Mesendoderm (in vitro differentiated cells): ENCODE measurements around the gene TAS2R40.

Source experiments
- DNase-seq: peaks from one replicate; pipeline ENCODE4 v3.0.0; 2013
- H2AK5ac ChIP-seq: 2 replicates; pipeline ENCODE4 v1.6.1; 2013; ENCODE audit warnings: low read length, inconsistent platforms
- H2BK120ac ChIP-seq: 2 replicates; pipeline ENCODE4 v1.6.1; 2013; ENCODE audit warnings: low read depth, mild to moderate bottlenecking, low read length, moderate library complexity, mixed read lengths
- H2BK15ac ChIP-seq: replicated peaks from 2 replicates; pipeline ENCODE4 v1.6.1; 2013; ENCODE audit warnings: low read depth, mild to moderate bottlenecking, moderate library complexity
- H2BK5ac ChIP-seq: 2 replicates; pipeline ENCODE4 v1.6.1; 2013; ENCODE audit warnings: low read length, inconsistent platforms
- H3K18ac ChIP-seq: 2 replicates; pipeline ENCODE4 v1.6.1; 2013; ENCODE audit warnings: mild to moderate bottlenecking, low read length, mixed read lengths
- H3K23ac ChIP-seq: one replicate; pipeline ENCODE4 v1.6.1; 2013; ENCODE audit warnings: low read length
- H3K27ac ChIP-seq: 2 replicates; pipeline ENCODE4 v1.5.1; 2013; ENCODE audit warnings: low read depth, mild to moderate bottlenecking, inconsistent platforms, low read length, moderate library complexity
- H3K27me3 ChIP-seq: 2 replicates; pipeline ENCODE4 v1.6.1; 2013; ENCODE audit warnings: low read length, control low read depth, mild to moderate bottlenecking, inconsistent platforms; ENCODE audit not compliant: insufficient read depth, poor library complexity
- H3K36me3 ChIP-seq: 2 replicates; pipeline ENCODE4 v1.6.1; 2013; ENCODE audit warnings: low read length, inconsistent platforms; ENCODE audit not compliant: control insufficient read depth, insufficient read depth
- H3K4ac ChIP-seq: one replicate; pipeline ENCODE4 v1.6.1; 2013; ENCODE audit warnings: low read depth, mild to moderate bottlenecking, low read length, moderate library complexity
- H3K4me1 ChIP-seq: 2 replicates; pipeline ENCODE4 v1.6.1; 2013; ENCODE audit warnings: low read depth, low read length, inconsistent platforms; ENCODE audit not compliant: control insufficient read depth
- H3K4me2 ChIP-seq: 2 replicates; pipeline ENCODE4 v1.6.1; 2013; ENCODE audit warnings: low read length
- H3K4me3 ChIP-seq: 2 replicates; pipeline ENCODE4 v1.5.1; 2013; ENCODE audit warnings: mild to moderate bottlenecking, low read length
- H3K56ac ChIP-seq: one replicate; pipeline ENCODE4 v1.6.1; 2013; ENCODE audit warnings: low read length
- H3K79me1 ChIP-seq: 2 replicates; pipeline ENCODE4 v1.6.1; 2013; ENCODE audit warnings: low read length, inconsistent platforms
- H3K79me2 ChIP-seq: 2 replicates; pipeline ENCODE4 v1.6.1; 2013; ENCODE audit warnings: mild to moderate bottlenecking, low read length; ENCODE audit not compliant: control insufficient read depth, insufficient read depth
- H3K9ac ChIP-seq: 2 replicates; pipeline ENCODE4 v1.6.1; 2013; ENCODE audit warnings: low read length, inconsistent platforms
- H4K5ac ChIP-seq: one replicate; pipeline ENCODE4 v1.6.1; 2013; ENCODE audit warnings: low read length
- H4K8ac ChIP-seq: one replicate; pipeline ENCODE4 v1.6.1; 2013; ENCODE audit warnings: low read depth, mild to moderate bottlenecking, control low read depth, low read length, moderate library complexity
- WGBS: extraction: QIAGEN DNeasy Blood & Tissue Kit; methylation state at CpG from one replicate; pipeline ENCODE4 v1.1.7; 2013; ENCODE audit warnings: low lambda C conversion rate, missing lambda C conversion rate; ENCODE audit not compliant: insufficient coverage; ENCODE audit errors: extremely low coverage; 5-methylcytosine and 5-hydroxymethylcytosine counted together

TAS2R40 gene

GRCh38 chr7:143183024-143183423, 38.8 kb upstream of the TAS2R40 start, which contains the start of gene TAS2R39:
Gene TAS2R39, plus strand, starts transcription at chr7:143183419. Its CDS starts 0 bp downstream, at chr7:143183419.
- Histone ChIP-seq H3K4me1 (no peaks in the 10 kb centered on the region), H3K4me3 (no peak within 1 kb of the TSS), H3K27ac (no peak within 1 kb of the TSS), H3K56ac (no peak within 1 kb of the TSS), H2BK15ac (no peak within 1 kb of the TSS), H3K36me3 (no peaks in the 10 kb centered on the region), H2AK5ac (no peak within 1 kb of the TSS), H4K5ac (no peak within 1 kb of the TSS), H3K9ac (no peak within 1 kb of the TSS), H4K8ac (no peak within 1 kb of the TSS), H3K27me3 (no peaks in the 10 kb centered on the region), H2BK120ac (no peak within 1 kb of the TSS), H3K79me1 (no peaks in the 10 kb centered on the region), H3K4ac (no peak within 1 kb of the TSS), H2BK5ac (no peak within 1 kb of the TSS), H3K4me2 (no peak within 1 kb of the TSS), H3K23ac (no peak within 1 kb of the TSS), H3K79me2 (no peaks in the 10 kb centered on the region), H3K18ac (no peak within 1 kb of the TSS)
- WGBS = no CpG with 5 or more reads among the region's 3 CpGs
- DNase-seq = no peak

GRCh38 chr7:143185551-143185950, 36.3 kb upstream of the TAS2R40 start:
- Histone ChIP-seq H3K79me2 (no peaks in the 10 kb centered on the region), H2AK5ac (no peak overlapping the region), H3K27ac (no peak overlapping the region), H3K4me3 (no peak overlapping the region), H3K4me1 (peaks cover 4% of the 10 kb centered on the region), H4K8ac (no peak overlapping the region), H3K27me3 (no peaks in the 10 kb centered on the region), H3K36me3 (no peaks in the 10 kb centered on the region), H2BK5ac (no peak overlapping the region), H3K4ac (no peak overlapping the region), H3K9ac (no peak overlapping the region), H4K5ac (no peak overlapping the region), H3K79me1 (no peaks in the 10 kb centered on the region), H3K18ac (no peak overlapping the region), H3K23ac (no peak overlapping the region), H3K4me2 (no peak overlapping the region), H3K56ac (no peak overlapping the region), H2BK120ac (no peak overlapping the region), H2BK15ac (no peak overlapping the region)
- no peak for DNase-seq
- WGBS = no CpG with 5 or more reads among the region's 1 CpG

- H2BK15ac ChIP-seq = no peak overlapping the region
- no CpG with 5 or more reads among the region's 6 CpGs for WGBS
- no peak overlapping the region for H3K18ac ChIP-seq
- H3K79me1 ChIP-seq = no peaks in the 10 kb centered on the region
- H3K4ac ChIP-seq = no peak overlapping the region
- H3K4me3 ChIP-seq = no peak overlapping the region
- H3K27ac ChIP-seq = no peak overlapping the region
- H2BK120ac ChIP-seq = no peak overlapping the region
- no peak overlapping the region for H4K8ac ChIP-seq
- no peak for DNase-seq
- no peaks in the 10 kb centered on the region for H3K27me3 ChIP-seq
- H3K36me3 ChIP-seq = no peaks in the 10 kb centered on the region
- H3K4me2 ChIP-seq = no peak overlapping the region
- no peak overlapping the region for H3K9ac ChIP-seq
- H3K4me1 ChIP-seq = peaks cover 4% of the 10 kb centered on the region
- no peak overlapping the region for H4K5ac ChIP-seq
- H3K56ac ChIP-seq = no peak overlapping the region
- no peak overlapping the region for H3K23ac ChIP-seq
- H2BK5ac ChIP-seq = no peak overlapping the region
- H2AK5ac ChIP-seq = no peak overlapping the region
- no peaks in the 10 kb centered on the region for H3K79me2 ChIP-seq
These were observed 32.8 kb upstream of the TAS2R40 start for GRCh38 chr7:143188994-143189393.

GRCh38 chr7:143193880-143194279, 28.0 kb upstream of the TAS2R40 start:
- H3K23ac ChIP-seq = no peak overlapping the region
- H3K4me1 ChIP-seq = peaks cover 4% of the 10 kb centered on the region
- no peak overlapping the region for H3K27ac ChIP-seq
- H2AK5ac ChIP-seq = no peak overlapping the region
- H3K4me3 ChIP-seq = no peak overlapping the region
- no peak for DNase-seq
- H4K5ac ChIP-seq = no peak overlapping the region
- H3K27me3 ChIP-seq = no peaks in the 10 kb centered on the region
- H3K18ac ChIP-seq = no peak overlapping the region
- no peak overlapping the region for H2BK15ac ChIP-seq
- H3K56ac ChIP-seq = no peak overlapping the region
- no peak overlapping the region for H2BK120ac ChIP-seq
- no peak overlapping the region for H3K4me2 ChIP-seq
- no peak overlapping the region for H4K8ac ChIP-seq
- WGBS = no CpG with 5 or more reads among the region's 2 CpGs
- no peak overlapping the region for H3K4ac ChIP-seq
- H3K9ac ChIP-seq = no peak overlapping the region
- no peaks in the 10 kb centered on the region for H3K36me3 ChIP-seq
- H2BK5ac ChIP-seq = no peak overlapping the region
- no peaks in the 10 kb centered on the region for H3K79me2 ChIP-seq
- no peaks in the 10 kb centered on the region for H3K79me1 ChIP-seq

- no peak overlapping the region for H3K4ac ChIP-seq
- H3K4me2 ChIP-seq = no peak overlapping the region
- no peak overlapping the region for H2AK5ac ChIP-seq
- no peak overlapping the region for H4K5ac ChIP-seq
- H3K79me2 ChIP-seq = no peaks in the 10 kb centered on the region
- H3K36me3 ChIP-seq = no peaks in the 10 kb centered on the region
- H2BK120ac ChIP-seq = no peak overlapping the region
- no peak for DNase-seq
- no peak overlapping the region for H2BK5ac ChIP-seq
- H3K27ac ChIP-seq = no peak overlapping the region
- H3K79me1 ChIP-seq = no peaks in the 10 kb centered on the region
- peaks cover 2% of the 10 kb centered on the region for H3K4me1 ChIP-seq
- no peak overlapping the region for H3K23ac ChIP-seq
- no peak overlapping the region for H3K9ac ChIP-seq
- no peaks in the 10 kb centered on the region for H3K27me3 ChIP-seq
- no peak overlapping the region for H2BK15ac ChIP-seq
- no peak overlapping the region for H3K18ac ChIP-seq
- no peak overlapping the region for H3K56ac ChIP-seq
- no CpG with 5 or more reads among the region's 4 CpGs for WGBS
- no peak overlapping the region for H4K8ac ChIP-seq
- no peak overlapping the region for H3K4me3 ChIP-seq
These were observed 22.8 kb upstream of the TAS2R40 start for GRCh38 chr7:143199040-143199439.

GRCh38 chr7:143202161-143202560, 19.7 kb upstream of the TAS2R40 start:
- no peak overlapping the region for H2BK5ac ChIP-seq
- no peak overlapping the region for H3K4me2 ChIP-seq
- H4K5ac ChIP-seq = no peak overlapping the region
- H2BK15ac ChIP-seq = no peak overlapping the region
- no peak overlapping the region for H3K27ac ChIP-seq
- no CpG with 5 or more reads among the region's 2 CpGs for WGBS
- no peak overlapping the region for H3K9ac ChIP-seq
- H3K4ac ChIP-seq = no peak overlapping the region
- H3K79me2 ChIP-seq = no peaks in the 10 kb centered on the region
- H2BK120ac ChIP-seq = no peak overlapping the region
- no peaks in the 10 kb centered on the region for H3K27me3 ChIP-seq
- peak overlapping the region; percentile 19 for H3K56ac ChIP-seq
- no peak overlapping the region for H3K18ac ChIP-seq
- no peaks in the 10 kb centered on the region for H3K79me1 ChIP-seq
- H3K23ac ChIP-seq = no peak overlapping the region
- H4K8ac ChIP-seq = no peak overlapping the region
- no peak for DNase-seq
- no peaks in the 10 kb centered on the region for H3K36me3 ChIP-seq
- H3K4me1 ChIP-seq = peaks cover 2% of the 10 kb centered on the region
- H3K4me3 ChIP-seq = no peak overlapping the region
- no peak overlapping the region for H2AK5ac ChIP-seq
